GM12891 (cell line): ENCODE data around the gene EML6.

ENCODE experiments used
- POLR2A ChIP-seq: IDR thresholded peaks from 2 replicates; pipeline ENCODE4 v1.6.1; 2011; ENCODE audit warnings: low read depth, low read length, control low read depth
- POLR2AphosphoS5 ChIP-seq: IDR thresholded peaks from 2 replicates; pipeline ENCODE4 v1.6.1; 2011; ENCODE audit warnings: low read depth, low read length, control low read depth

DNA sequence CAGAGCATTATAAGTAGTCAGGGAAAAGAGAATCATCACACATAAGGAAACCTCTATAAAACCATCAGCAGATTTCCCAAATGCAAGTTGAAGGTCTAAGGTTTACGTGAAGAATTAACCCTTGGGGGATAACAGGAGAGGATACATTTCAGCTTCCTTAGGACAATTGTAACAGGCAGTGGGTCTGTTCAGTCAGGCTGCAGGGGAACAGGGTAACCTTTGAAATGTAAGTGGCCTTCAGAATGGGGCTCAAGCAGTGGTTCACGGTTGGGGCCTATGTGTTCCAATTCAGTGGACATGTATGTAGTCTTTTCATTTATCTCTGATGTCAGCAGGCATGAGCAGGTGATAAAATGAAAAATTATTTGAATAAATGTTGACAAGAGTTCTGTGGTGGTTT lies 139.3 kb downstream of the EML6 start:
- TF ChIP-seq POLR2AphosphoS5 (no peak), POLR2A (no peak)
